H1 (cell line): Measurements from ENCODE around the gene CETN2. TPM values are rescaled to one million over a fixed set of nuclear protein-coding genes. Genes with fewer than 3 reads are reported as not detected.
A peak's percentile ranks its signal among the peaks of the same experiment; 100 is the strongest.

ENCODE experiments used
- CTCF ChIA-PET: fragments of 300-600 bp; sonication (Branson Sonifier 250); formaldehyde crosslinking; loops from one replicate; lab custom pipeline; 2021; ENCODE audit not compliant: partially characterized antibody; lab: Charles Lee
- POLR2A ChIA-PET: fragments of 300-600 bp; sonication (Branson Sonifier 250); formaldehyde crosslinking; loops from one replicate; lab custom pipeline; 2021; ENCODE audit warnings: inconsistent platforms; ENCODE audit not compliant: partially characterized antibody; lab: Charles Lee
- DNase-seq, 2 experiments: peaks; one replicate each; pipeline versions ENCODE4 v3.0.0 to v3.0.0-alpha.2; 2010 to 2022; ENCODE audit warnings: low spot score in 2 of 2, low read depth in 1 of 2, mixed read lengths in 1 of 2
- FAIRE-seq: peaks from 2 replicates; lab custom pipeline; 2011; peaks lifted over from hg19 to GRCh38; lab: Jason Lieb, UNC
- H2AFZ ChIP-seq: 2 replicates; pipeline ENCODE4 v1.8.1; 2012; ENCODE audit warnings: low read length, inconsistent platforms
- H2AK5ac ChIP-seq: 2 replicates; pipeline ENCODE4 v1.6.1; 2013; ENCODE audit warnings: low read depth, low read length
- H2BK120ac ChIP-seq: replicated peaks from 2 replicates; pipeline ENCODE3; 2013; ENCODE audit warnings: low read depth, low read length, inconsistent platforms
- H2BK12ac ChIP-seq: 2 replicates; pipeline ENCODE4 v1.6.1; 2013; ENCODE audit warnings: low read depth, low read length
- H2BK15ac ChIP-seq: 2 replicates; pipeline ENCODE4 v1.6.1; 2013; ENCODE audit warnings: low read length
- H2BK20ac ChIP-seq: 2 replicates; pipeline ENCODE4 v1.6.1; 2013; ENCODE audit warnings: low read length
- H2BK5ac ChIP-seq: 2 replicates; pipeline ENCODE4 v1.6.1; 2013; ENCODE audit warnings: low read depth, low read length
- H3K14ac ChIP-seq: 2 replicates; pipeline ENCODE4 v1.6.1; 2013; ENCODE audit warnings: inconsistent platforms; ENCODE audit not compliant: insufficient read length
- H3K18ac ChIP-seq: 2 replicates; pipeline ENCODE4 v1.6.1; 2013; ENCODE audit warnings: low read length; ENCODE audit errors: extremely low read depth
- H3K23ac ChIP-seq: 2 replicates; pipeline ENCODE4 v1.6.1; 2013; ENCODE audit warnings: inconsistent platforms; ENCODE audit not compliant: insufficient read length
- H3K23me2 ChIP-seq: 2 replicates; pipeline ENCODE4 v1.6.1; 2013; ENCODE audit warnings: low read depth, low read length
- H3K27ac ChIP-seq: 2 replicates; pipeline ENCODE4 v1.6.1; 2011; ENCODE audit warnings: low read depth, low read length, inconsistent platforms
- H3K27me3 ChIP-seq, 4 experiments: replicated peaks in 1 of 4; 1 replicate in 1 of 4; 2 replicates in 3 of 4; pipeline versions ENCODE4 v1.6.1 to v1.8.1; 2011 to 2013; ENCODE audit warnings: low read length in 3 of 4, mild to moderate bottlenecking in 3 of 4, inconsistent platforms in 2 of 4, mixed read lengths in 2 of 4, moderate library complexity in 1 of 4; ENCODE audit not compliant: control insufficient read depth in 3 of 4, insufficient read depth in 3 of 4; ENCODE audit errors: extremely low read depth in 1 of 4
- H3K36me3 ChIP-seq, 4 experiments: 2 replicates each; pipeline versions ENCODE4 v1.6.1 to v1.8.1; 2011 to 2013; ENCODE audit warnings: mild to moderate bottlenecking in 4 of 4, low read length in 3 of 4, moderate library complexity in 2 of 4, control low read depth in 1 of 4, inconsistent platforms in 1 of 4; ENCODE audit not compliant: insufficient read depth in 4 of 4, control insufficient read depth in 2 of 4
- H3K4ac ChIP-seq: replicated peaks from 2 replicates; pipeline ENCODE3; 2013; ENCODE audit warnings: low read length, low read depth, mixed read lengths, inconsistent platforms; ENCODE audit not compliant: insufficient read length
- H3K4me1 ChIP-seq, 4 experiments: replicated peaks in 1 of 4; 1 replicate in 1 of 4; 2 replicates in 3 of 4; pipeline versions ENCODE4 v1.6.1 to v1.8.1; 2011 to 2013; ENCODE audit warnings: low read length in 3 of 4, inconsistent platforms in 2 of 4, mixed read lengths in 1 of 4; ENCODE audit not compliant: insufficient read depth in 4 of 4, control insufficient read depth in 3 of 4
- H3K4me2 ChIP-seq, 2 experiments: 2 replicates each; pipeline versions ENCODE4 v1.6.1 to v1.8.1; 2011 to 2013; ENCODE audit warnings: low read depth in 2 of 2, low read length in 2 of 2, control low read depth in 1 of 2, inconsistent platforms in 1 of 2, mild to moderate bottlenecking in 1 of 2; ENCODE audit not compliant: insufficient read depth in 1 of 2
- H3K4me3 ChIP-seq, 4 experiments: fragments of 200-600, 300-600 bp in 1 of 4; sonication (generic), shearing (Covaris generic), sonication (Bioruptor Twin) in 1 of 4; 2 replicates each; pipeline versions ENCODE4 v1.5.1 to v1.8.1; 2011 to 2016; ENCODE audit warnings: low read length in 4 of 4, low read depth in 3 of 4, control low read depth in 2 of 4, inconsistent platforms in 2 of 4, mild to moderate bottlenecking in 2 of 4, mixed read lengths in 1 of 4, moderate library complexity in 1 of 4; ENCODE audit not compliant: insufficient read depth in 2 of 4; ENCODE audit errors: extremely low read depth in 1 of 4
- H3K56ac ChIP-seq: replicated peaks from 2 replicates; pipeline ENCODE3; 2013; ENCODE audit warnings: low read depth, mild to moderate bottlenecking, mixed read lengths, low read length, inconsistent platforms; ENCODE audit not compliant: insufficient read length
- H3K79me1 ChIP-seq: 2 replicates; pipeline ENCODE4 v1.6.1; 2013; ENCODE audit warnings: low read depth, low read length, control low read depth
- H3K79me2 ChIP-seq, 2 experiments: 2 replicates each; pipeline versions ENCODE4 v1.6.1 to v1.8.1; 2012 to 2013; ENCODE audit warnings: low read length in 2 of 2, mild to moderate bottlenecking in 2 of 2, inconsistent platforms in 1 of 2; ENCODE audit not compliant: insufficient read depth in 2 of 2, control insufficient read depth in 1 of 2
- H3K9ac ChIP-seq, 4 experiments: replicated peaks in 1 of 4; 1 replicate in 1 of 4; 2 replicates in 3 of 4; pipeline versions ENCODE4 v1.6.1 to v1.8.1; 2011 to 2013; ENCODE audit warnings: low read depth in 3 of 4, low read length in 3 of 4, control low read depth in 2 of 4, mild to moderate bottlenecking in 2 of 4, moderate library complexity in 2 of 4, inconsistent platforms in 1 of 4; ENCODE audit errors: extremely low read depth in 1 of 4
- H3K9me3 ChIP-seq, 2 experiments: 2 replicates each; pipeline versions ENCODE4 v1.6.1 to v1.8.1; 2012 to 2013; ENCODE audit warnings: mild to moderate bottlenecking in 2 of 2, moderate library complexity in 2 of 2, control low read depth in 1 of 2, inconsistent platforms in 1 of 2, low read depth in 1 of 2, low read length in 1 of 2, mixed read lengths in 1 of 2; ENCODE audit not compliant: insufficient read depth in 2 of 2
- H4K20me1 ChIP-seq, 2 experiments: replicated peaks in 1 of 2; 2 replicates each; pipeline versions ENCODE3 to v1.8.1; 2011 to 2013; ENCODE audit warnings: inconsistent platforms in 2 of 2, low read length in 2 of 2, mild to moderate bottlenecking in 1 of 2; ENCODE audit not compliant: insufficient read depth in 2 of 2, control insufficient read depth in 1 of 2
- H4K5ac ChIP-seq: 2 replicates; pipeline ENCODE4 v1.6.1; 2013; ENCODE audit warnings: low read length, low read depth, mixed read lengths, inconsistent platforms; ENCODE audit not compliant: insufficient read length
- H4K8ac ChIP-seq: 2 replicates; pipeline ENCODE4 v1.8.0; 2013; ENCODE audit warnings: mild to moderate bottlenecking, moderate library complexity, low read length, inconsistent platforms; ENCODE audit not compliant: insufficient read depth; ENCODE audit errors: extremely low read depth
- H4K91ac ChIP-seq: replicated peaks from 2 replicates; pipeline ENCODE3; 2013; ENCODE audit warnings: low read length, mixed read lengths, inconsistent platforms; ENCODE audit not compliant: insufficient read length
- CBX5 ChIP-seq: fragments of 300-800, 300-1000 bp; sonication (generic); IDR thresholded peaks from 2 replicates; pipeline ENCODE4 v1.7.1; 2016; ENCODE audit warnings: antibody characterized with exemption, low read length, low read depth
- CHD1 ChIP-seq: IDR thresholded peaks from 2 replicates; pipeline ENCODE4 v1.6.1; 2012; ENCODE audit warnings: low read depth, low read length, improper control_type of control experiment
- FOSL1 ChIP-seq: IDR thresholded peaks from 2 replicates; pipeline ENCODE4 v1.6.1; 2011; ENCODE audit warnings: mild to moderate bottlenecking, low read depth, low read length, moderate library complexity; ENCODE audit not compliant: insufficient read depth
- NRF1 ChIP-seq: IDR thresholded peaks from 2 replicates; pipeline ENCODE4 v1.6.1; 2011; ENCODE audit warnings: mild to moderate bottlenecking, low read depth, low read length, improper control_type of control experiment
- PHF8 ChIP-seq: fragments of 200-600 bp; sonication (generic); conservative IDR thresholded peaks from 2 replicates; pipeline ENCODE4 v1.7.1; 2012; ENCODE audit warnings: low read depth, mild to moderate bottlenecking, inconsistent platforms, low read length, moderate library complexity
- RNF2 ChIP-seq: fragments of 200-900, 300-1000 bp; sonication (generic); IDR thresholded peaks from 2 replicates; pipeline ENCODE4 v1.7.1; 2016; ENCODE audit warnings: borderline replicate concordance, low read depth, mild to moderate bottlenecking, antibody characterized with exemption, low read length; ENCODE audit not compliant: poor library complexity, severe bottlenecking; ENCODE audit errors: missing control alignments
- YY1 ChIP-seq: IDR thresholded peaks from 2 replicates; pipeline ENCODE4 v1.6.1; 2011; ENCODE audit warnings: low read depth, mild to moderate bottlenecking, low read length
- WGBS, 2 experiments: shearing (Covaris generic) in 1 of 2; methylation state at CpG; one replicate each; pipeline versions ENCODE4 v1.1.6 to v1.1.7; 2013 to 2015; ENCODE audit warnings: low lambda C conversion rate in 2 of 2, mixed read lengths in 2 of 2, inconsistent platforms in 1 of 2, low coverage in 1 of 2, missing lambda C conversion rate in 1 of 2; ENCODE audit not compliant: insufficient replicate concordance in 2 of 2, insufficient coverage in 1 of 2, insufficient read length in 1 of 2; ENCODE audit errors: extremely low coverage in 1 of 2, missing lambda C conversion rate in 1 of 2; 5-methylcytosine and 5-hydroxymethylcytosine counted together
- polyA plus RNA-seq, 7 experiments: library from polyadenylated mRNA; depleted of rRNA in 3 of 7; stranded (reverse) in 5 of 7; unstranded in 2 of 7; fragments of >200 nt in 5 of 7; fragments of 200-250 nt in 2 of 7; gene quantifications; 1 replicate in 5 of 7; 2 replicates in 1 of 7; 4 replicates in 1 of 7; pipeline versions ENCODE4 v1.2.1 to v1.2.3, GENCODE V29; 2011 to 2013; ENCODE audit warnings: missing spikeins in 2 of 7, mixed read lengths in 2 of 7
- total RNA-seq: library from RNA; stranded (reverse); fragmentation: NEBNext Ultra II Directional; extraction: Animal tissue kit (Norgen Biotek cat#: 25700); gene quantifications from 2 replicates; pipeline ENCODE4 v1.2.1, GENCODE V29; 2021
- TF ChIP-seq, protein P1 (sequence below), 3 experiments: IDR thresholded peaks; 1 replicate in 2 of 3; 2 replicates in 1 of 3; pipeline versions ENCODE4 v1.5.1 to v1.6.1; 2011; ENCODE audit warnings: low read length in 3 of 3, mild to moderate bottlenecking in 3 of 3, inconsistent platforms in 2 of 3, low read depth in 1 of 3, moderate library complexity in 1 of 3; ENCODE audit not compliant: insufficient read depth in 1 of 3; ENCODE audit errors: control extremely low read depth in 1 of 3

Gene CETN2
- total and polyA plus RNA-seq, 2 of the 8 experiments (the other 6 are each of a cell fraction or from before 2014, with no cell fraction given), result 13.1 to 24.3 TPM

DNA sequence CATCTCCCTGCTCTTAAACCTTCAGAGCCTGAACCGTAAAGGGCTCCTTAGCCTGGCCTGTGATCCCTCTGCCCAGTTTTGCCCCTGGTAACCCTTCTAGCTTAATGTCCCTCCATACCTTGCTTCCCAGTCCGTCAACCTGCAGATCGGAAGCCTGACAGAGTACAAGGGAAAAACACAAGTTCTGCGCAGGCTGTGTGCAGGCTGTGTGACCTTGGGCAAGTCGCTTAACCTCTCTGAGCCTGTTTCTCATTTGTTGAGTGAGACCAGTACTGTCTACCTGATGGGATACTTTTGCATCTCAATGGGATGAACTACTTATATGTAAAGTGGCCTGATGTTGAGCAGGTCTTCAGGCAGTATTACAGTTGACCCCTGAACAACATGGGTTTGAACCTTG, 2.0 kb upstream of the CETN2 start:
- ChIA-PET CTCF (interaction anchor here (0.9 to 1.8 kb wide), 3 partner anchors 9 to 73 kb away, joined by 3 to 4 read pairs (median 3); no protein-coding TSS in a partner anchor), POLR2A (no interaction called here)
- H4K8ac ChIP-seq, result no peak overlapping the region
- DNase-seq, result no peak
- no peak overlapping the region for H4K5ac ChIP-seq
- no peak overlapping the region for H2BK15ac ChIP-seq
- peaks cover 2 to 8% (median 3%) of the 10 kb centered on the region in 4 experiments; a peak in 5 of 8 replicates for H3K36me3 ChIP-seq
- peaks cover 4% of the 10 kb centered on the region; the same call in 1 of the 2 replicates for H3K23me2 ChIP-seq
- no peak overlapping the region for H3K27ac ChIP-seq
- peak overlapping the region; percentile 80 to 95; a peak in 3 of 4 replicates for H3K4me2 ChIP-seq
- H4K20me1 ChIP-seq, result no peaks in the 10 kb centered on the region
- no peak overlapping the region for H2BK5ac ChIP-seq
- TF ChIP-seq RNF2 (no peak), CBX5 (no peak), PHF8 (no peak), YY1 (no peak), NRF1 (no peak), FOSL1 (no peak), CHD1 (no peak)
- TF ChIP-seq, protein P1, sequence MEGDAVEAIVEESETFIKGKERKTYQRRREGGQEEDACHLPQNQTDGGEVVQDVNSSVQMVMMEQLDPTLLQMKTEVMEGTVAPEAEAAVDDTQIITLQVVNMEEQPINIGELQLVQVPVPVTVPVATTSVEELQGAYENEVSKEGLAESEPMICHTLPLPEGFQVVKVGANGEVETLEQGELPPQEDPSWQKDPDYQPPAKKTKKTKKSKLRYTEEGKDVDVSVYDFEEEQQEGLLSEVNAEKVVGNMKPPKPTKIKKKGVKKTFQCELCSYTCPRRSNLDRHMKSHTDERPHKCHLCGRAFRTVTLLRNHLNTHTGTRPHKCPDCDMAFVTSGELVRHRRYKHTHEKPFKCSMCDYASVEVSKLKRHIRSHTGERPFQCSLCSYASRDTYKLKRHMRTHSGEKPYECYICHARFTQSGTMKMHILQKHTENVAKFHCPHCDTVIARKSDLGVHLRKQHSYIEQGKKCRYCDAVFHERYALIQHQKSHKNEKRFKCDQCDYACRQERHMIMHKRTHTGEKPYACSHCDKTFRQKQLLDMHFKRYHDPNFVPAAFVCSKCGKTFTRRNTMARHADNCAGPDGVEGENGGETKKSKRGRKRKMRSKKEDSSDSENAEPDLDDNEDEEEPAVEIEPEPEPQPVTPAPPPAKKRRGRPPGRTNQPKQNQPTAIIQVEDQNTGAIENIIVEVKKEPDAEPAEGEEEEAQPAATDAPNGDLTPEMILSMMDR (IDR thresholded peaks at IDR 0.05; ENCODE audit: control extremely low read depth in 1 of 3, insufficient read depth in 1 of 3, low read depth in 1 of 3, low read length in 3 of 3), result no peak
- no peaks in the 10 kb centered on the region; the same call in none of the 2 replicates for H3K79me1 ChIP-seq
- no peaks in the 10 kb centered on the region for H3K27me3 ChIP-seq
- H2AK5ac ChIP-seq, result no peak overlapping the region
- no peak overlapping the region for H3K14ac ChIP-seq
- no peak overlapping the region for H3K4me3 ChIP-seq
- H3K4me1 ChIP-seq, result 0 out of 7 replicates have a peak, but pooled peaks cover 0 to 3% (median 0%) of the 10 kb centered on the region in 4 experiments
- H4K91ac ChIP-seq, result no peak overlapping the region
- no peak overlapping the region for H2AFZ ChIP-seq
- H3K9ac ChIP-seq, result no peak overlapping the region
- no peak overlapping the region for H2BK120ac ChIP-seq
- 88% methylated on average over 3 of the region's 5 CpGs; no CpG with 5 or more reads in 1 of the 2 experiments for WGBS, 2 experiments
- no peak overlapping the region for H3K23ac ChIP-seq
- H2BK12ac ChIP-seq, result no peak overlapping the region
- no peaks in the 10 kb centered on the region for H3K9me3 ChIP-seq
- no peak overlapping the region for H3K18ac ChIP-seq
- H3K4ac ChIP-seq, result no peak overlapping the region
- FAIRE-seq, result no peak
- H2BK20ac ChIP-seq, result no peak overlapping the region
- H3K79me2 ChIP-seq, result peaks cover 4 to 31% of the 10 kb centered on the region in 2 experiments; a peak in 3 of 4 replicates
- no peak overlapping the region for H3K56ac ChIP-seq
